ENCODE measurements around the gene IFT43.

DNA sequence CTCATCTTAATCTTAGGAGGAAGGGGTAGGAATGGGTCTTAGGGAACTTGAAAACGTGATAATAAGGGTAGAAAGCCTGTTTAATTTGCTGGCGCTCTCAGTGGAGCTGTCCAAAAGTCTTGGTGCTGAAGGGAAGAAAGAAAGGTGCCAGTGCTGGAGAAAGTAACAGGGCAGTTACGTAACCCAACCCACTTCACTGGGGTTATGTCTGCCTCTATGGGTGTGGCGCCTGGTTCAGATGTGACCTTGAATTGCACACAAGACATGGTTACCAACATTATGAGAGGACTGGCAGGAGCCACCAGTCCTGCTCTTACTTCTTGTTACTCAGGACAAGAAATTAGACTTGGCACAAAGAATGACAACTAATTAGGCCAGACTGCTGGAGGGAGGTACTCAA is 147.5 kb downstream of the IFT43 start:
- TF ChIP-seq POLR2A (IDR thresholded peaks at IDR 0.05; ENCODE audit: low read length) (no peak), GATA1 (IDR thresholded peaks at IDR 0.05; ENCODE audit: low read depth, low read length) (no peak)

All from erythroblast (primary cell).